PC-3 (cell line): ENCODE measurements around the gene OR2AT4. TPM values are rescaled to one million over a fixed set of nuclear protein-coding genes. Genes with fewer than 3 reads are reported as not detected.

Experiments used
- ATAC-seq: fragments of 200-7000 bp; cut with Tn5 transposase; 2 replicates; pipeline ENCODE4 v1.9.1; 2020; ENCODE audit warnings: mild to moderate bottlenecking, moderate library complexity
- BruUV-seq: library from RNA; stranded (reverse); fragments of 400-500 nt; replicated peaks from 2 replicates; lab custom pipeline; 2021; lab: Mats Ljungman, UMichigan
- CTCF ChIA-PET: fragments of 300-600 bp; sonication (Branson Sonifier 250); formaldehyde crosslinking; loops from one replicate; lab custom pipeline; 2022; ENCODE audit warnings: antibody characterized with exemption; lab: Charles Lee
- POLR2A ChIA-PET: fragments of 300-600 bp; sonication (Branson Sonifier 250); formaldehyde crosslinking; loops from one replicate; lab custom pipeline; 2022; ENCODE audit warnings: antibody characterized with exemption; ENCODE audit not compliant: unreplicated experiment; lab: Charles Lee
- DNase-seq: peaks from one replicate; pipeline ENCODE4 v3.0.0-alpha.2; 2015
- H2AFZ ChIP-seq: fragments of 300-600 bp; sonication (generic); 2 replicates; pipeline ENCODE4 v1.6.0; 2016; ENCODE audit warnings: antibody characterized with exemption, low read length
- H3F3A ChIP-seq: fragments of 300-600 bp; sonication (generic); one replicate; pipeline ENCODE4 v1.6.0; 2017; ENCODE audit warnings: antibody characterized with exemption, low read length, control low read depth, mild to moderate bottlenecking; ENCODE audit not compliant: unreplicated experiment
- H3K27ac ChIP-seq: fragments of 300-600 bp; sonication (generic); 2 replicates; pipeline ENCODE4 v1.5.1; 2016; ENCODE audit warnings: mild to moderate bottlenecking, low read length
- H3K27me3 ChIP-seq: fragments of 300-600 bp; sonication (generic); 2 replicates; pipeline ENCODE4 v1.6.1; 2016; ENCODE audit warnings: low read length, mixed read lengths
- H3K36me3 ChIP-seq: fragments of 300-600 bp; sonication (generic); 2 replicates; pipeline ENCODE4 v1.6.1; 2016; ENCODE audit warnings: low read depth, mixed run types, low read length, mixed read lengths
- H3K4me1 ChIP-seq: fragments of 300-600 bp; sonication (generic); 2 replicates; pipeline ENCODE4 v1.5.1; 2016; ENCODE audit warnings: low read length; ENCODE audit not compliant: insufficient read depth
- H3K4me2 ChIP-seq: fragments of 300-600 bp; sonication (generic); 2 replicates; pipeline ENCODE4 v1.6.0; 2016; ENCODE audit warnings: low read length
- H3K4me3 ChIP-seq: fragments of 300-600 bp; sonication (generic); 2 replicates; pipeline ENCODE4 v1.5.1; 2016; ENCODE audit warnings: mild to moderate bottlenecking, low read length, mixed read lengths
- H3K79me2 ChIP-seq: fragments of 300-600 bp; sonication (generic); 2 replicates; pipeline ENCODE4 v1.6.1; 2017; ENCODE audit warnings: low read length, mixed read lengths
- H3K9ac ChIP-seq: fragments of 300-600 bp; sonication (generic); 2 replicates; pipeline ENCODE4 v1.6.0; 2016; ENCODE audit warnings: mild to moderate bottlenecking, low read length
- H3K9me2 ChIP-seq: fragments of 300-600 bp; sonication (generic); replicated peaks from 2 replicates; pipeline ENCODE4 v1.6.1; 2016; ENCODE audit warnings: mixed run types, low read length, mixed read lengths
- H3K9me3 ChIP-seq: fragments of 300-600 bp; sonication (generic); 2 replicates; pipeline ENCODE4 v1.6.1; 2016; ENCODE audit warnings: low read length, mixed read lengths
- H4K20me1 ChIP-seq: fragments of 300-600 bp; sonication (generic); 2 replicates; pipeline ENCODE4 v1.6.1; 2016; ENCODE audit warnings: low read length, mixed read lengths
- EZH2 ChIP-seq: fragments of 300-600 bp; sonication (generic); IDR thresholded peaks from one replicate; pipeline ENCODE4 v1.6.1; 2017; ENCODE audit warnings: antibody characterized with exemption, mild to moderate bottlenecking, low read length; ENCODE audit not compliant: unreplicated experiment
- EZH2phosphoT487 ChIP-seq: fragments of 300-600 bp; sonication (generic); IDR thresholded peaks from 2 replicates; pipeline ENCODE4 v1.6.1; 2018; ENCODE audit warnings: mild to moderate bottlenecking, antibody characterized with exemption, low read length, borderline replicate concordance
- intact Hi-C: fragments of 100-400 bp; cut with micrococcal nuclease; formaldehyde crosslinking; loops from 2 replicates; pipeline ENCODE4 v1.9.0; 2023
- total RNA-seq: library from RNA; depleted of rRNA; stranded (reverse); fragments of >200 nt; gene quantifications from 2 replicates; pipeline ENCODE4 v1.2.3, GENCODE V29; 2014
- TF ChIP-seq, protein P1 (sequence below): fragments of 300-600 bp; sonication (generic); conservative IDR thresholded peaks from 2 replicates; pipeline ENCODE4 v1.5.1; 2017; ENCODE audit warnings: antibody characterized with exemption, low read depth, mild to moderate bottlenecking, low read length

Gene OR2AT4
- total RNA-seq, 1 experiment from 2014 or later, result not detected

DNA sequence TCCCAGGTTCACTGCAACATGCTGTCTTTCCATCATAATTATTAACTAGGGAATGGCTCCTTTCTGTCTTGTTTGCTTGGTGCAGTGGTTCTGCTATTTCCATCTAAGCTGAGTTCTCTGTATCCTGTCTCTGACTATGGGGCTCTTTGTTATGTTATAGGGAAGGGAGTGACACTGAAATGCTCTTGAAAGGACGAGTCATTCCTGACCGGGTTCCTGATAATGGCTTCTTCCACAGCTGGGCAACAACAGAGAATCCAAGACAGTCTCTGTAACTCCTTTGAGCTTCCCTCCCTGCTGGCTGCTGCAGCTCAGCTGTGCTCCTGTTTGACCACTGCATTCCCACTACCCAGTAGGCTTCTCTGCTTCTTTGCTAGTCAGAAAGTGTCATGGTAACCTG is 24.1 kb downstream of the OR2AT4 start:
- Histone ChIP-seq H3K9me2 (no peaks in the 10 kb centered on the region; the same call in 1 of the 2 replicates), H3K9me3 (no peaks in the 10 kb centered on the region), H3K36me3 (no peaks in the 10 kb centered on the region), H3K9ac (no peak overlapping the region), H3K27ac (no peak overlapping the region), H3K4me2 (no peak overlapping the region), H3K79me2 (no peaks in the 10 kb centered on the region), H3K4me3 (no peak overlapping the region), H2AFZ (no peak overlapping the region), H4K20me1 (no peaks in the 10 kb centered on the region), H3K27me3 (peaks cover 40% of the 10 kb centered on the region; the same call in 1 of the 2 replicates), H3K4me1 (no peaks in the 10 kb centered on the region), H3F3A (no peaks in the 10 kb centered on the region)
- no peak for TF ChIP-seq EZH2phosphoT487
- no peak for TF ChIP-seq EZH2
- TF ChIP-seq, protein P1, sequence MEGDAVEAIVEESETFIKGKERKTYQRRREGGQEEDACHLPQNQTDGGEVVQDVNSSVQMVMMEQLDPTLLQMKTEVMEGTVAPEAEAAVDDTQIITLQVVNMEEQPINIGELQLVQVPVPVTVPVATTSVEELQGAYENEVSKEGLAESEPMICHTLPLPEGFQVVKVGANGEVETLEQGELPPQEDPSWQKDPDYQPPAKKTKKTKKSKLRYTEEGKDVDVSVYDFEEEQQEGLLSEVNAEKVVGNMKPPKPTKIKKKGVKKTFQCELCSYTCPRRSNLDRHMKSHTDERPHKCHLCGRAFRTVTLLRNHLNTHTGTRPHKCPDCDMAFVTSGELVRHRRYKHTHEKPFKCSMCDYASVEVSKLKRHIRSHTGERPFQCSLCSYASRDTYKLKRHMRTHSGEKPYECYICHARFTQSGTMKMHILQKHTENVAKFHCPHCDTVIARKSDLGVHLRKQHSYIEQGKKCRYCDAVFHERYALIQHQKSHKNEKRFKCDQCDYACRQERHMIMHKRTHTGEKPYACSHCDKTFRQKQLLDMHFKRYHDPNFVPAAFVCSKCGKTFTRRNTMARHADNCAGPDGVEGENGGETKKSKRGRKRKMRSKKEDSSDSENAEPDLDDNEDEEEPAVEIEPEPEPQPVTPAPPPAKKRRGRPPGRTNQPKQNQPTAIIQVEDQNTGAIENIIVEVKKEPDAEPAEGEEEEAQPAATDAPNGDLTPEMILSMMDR, result no peak
- DNase-seq (no peak), ATAC-seq (no peak)
- POLR2A ChIA-PET, result no interaction called here
- intact Hi-C loops, result no loop called here
- CTCF ChIA-PET, result no interaction called here
- no TSS peak for BruUV-seq

DNA sequence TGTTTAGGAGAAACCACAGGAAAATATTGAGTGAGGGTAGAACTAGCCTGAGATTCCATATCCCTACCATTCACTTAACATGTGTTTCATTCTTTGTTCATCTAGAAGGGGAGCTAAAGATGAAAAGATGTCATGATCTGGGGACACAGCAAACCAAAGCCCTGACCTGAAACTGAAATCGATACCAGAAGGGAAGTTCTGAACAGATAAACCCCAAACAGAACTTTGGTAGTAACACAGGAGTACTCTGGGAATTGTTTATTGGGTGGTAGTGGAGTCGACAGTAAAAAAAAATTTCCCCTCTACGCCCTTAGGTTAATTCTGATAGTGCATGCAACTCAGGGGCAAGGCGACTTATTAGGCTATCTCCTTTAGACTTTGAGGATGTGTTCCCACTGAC is 27.2 kb downstream of the OR2AT4 start:
- ChIA-PET POLR2A (no interaction called here), CTCF (no interaction called here)
- H3K79me2 ChIP-seq, result no peaks in the 10 kb centered on the region
- H3K4me2 ChIP-seq, result no peak overlapping the region
- no peak overlapping the region for H3K4me3 ChIP-seq
- H2AFZ ChIP-seq, result no peak overlapping the region
- peaks cover 37% of the 10 kb centered on the region; the same call in 1 of the 2 replicates for H3K27me3 ChIP-seq
- no peak overlapping the region for H3K9ac ChIP-seq
- no peaks in the 10 kb centered on the region for H3K36me3 ChIP-seq
- DNase-seq (no peak), ATAC-seq (no peak)
- peaks cover 8% of the 10 kb centered on the region for H3K4me1 ChIP-seq
- H3K9me3 ChIP-seq, result no peaks in the 10 kb centered on the region
- H4K20me1 ChIP-seq, result no peaks in the 10 kb centered on the region
- intact Hi-C loops, result no loop called here
- no TSS peak for BruUV-seq
- no peak overlapping the region for H3K27ac ChIP-seq
- H3K9me2 ChIP-seq, result no peaks in the 10 kb centered on the region; the same call in 1 of the 2 replicates
- TF ChIP-seq EZH2, result no peak
- no peak for TF ChIP-seq EZH2phosphoT487
- TF ChIP-seq, protein P1, result no peak
- H3F3A ChIP-seq, result no peaks in the 10 kb centered on the region

DNA sequence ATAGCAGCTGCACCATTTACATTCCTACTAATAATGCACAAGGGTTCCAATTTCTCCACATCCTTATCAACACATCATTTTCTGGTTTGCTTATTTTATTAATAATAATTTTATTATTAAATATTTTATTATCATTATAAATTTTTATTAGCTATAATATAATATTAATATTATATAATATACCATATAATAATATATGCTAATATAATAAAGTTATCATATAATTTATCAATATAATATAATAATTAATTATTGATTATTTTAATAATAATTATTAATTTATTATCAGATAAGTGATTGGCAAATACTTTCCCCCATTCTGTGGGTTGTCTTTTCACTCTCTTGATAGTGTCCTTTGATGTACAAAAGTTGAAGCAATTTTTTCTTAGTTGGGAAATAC is 27.7 kb downstream of the OR2AT4 start:
- no peak for TF ChIP-seq EZH2
- TF ChIP-seq EZH2phosphoT487, result no peak
- TF ChIP-seq, protein P1, result no peak
- no TSS peak for BruUV-seq
- no peaks in the 10 kb centered on the region for H3K79me2 ChIP-seq
- no peaks in the 10 kb centered on the region for H3K9me3 ChIP-seq
- peaks cover 37% of the 10 kb centered on the region; the same call in 1 of the 2 replicates for H3K27me3 ChIP-seq
- no peak overlapping the region for H3K4me2 ChIP-seq
- H3K4me1 ChIP-seq, result peaks cover 9% of the 10 kb centered on the region
- H3K36me3 ChIP-seq, result no peaks in the 10 kb centered on the region
- H3F3A ChIP-seq, result no peaks in the 10 kb centered on the region
- no peak overlapping the region for H3K4me3 ChIP-seq
- H3K9me2 ChIP-seq, result no peaks in the 10 kb centered on the region; the same call in 1 of the 2 replicates
- no peak overlapping the region for H3K9ac ChIP-seq
- ATAC-seq (no peak), DNase-seq (no peak)
- ChIA-PET CTCF (no interaction called here), POLR2A (no interaction called here)
- no peak overlapping the region for H3K27ac ChIP-seq
- intact Hi-C loops, result no loop called here
- no peak overlapping the region for H2AFZ ChIP-seq
- H4K20me1 ChIP-seq, result no peaks in the 10 kb centered on the region
